GM12878 (cell line): Measurements from ENCODE around the gene PI4K2A. TPM values are rescaled to one million over a fixed set of nuclear protein-coding genes. Genes with fewer than 3 reads are reported as not detected.

ENCODE experiments used
- ATAC-seq: fragments of 200-7000 bp; cut with Tn5 transposase; 3 replicates; pipeline ENCODE4 v1.9.1; 2020; ENCODE audit warnings: mild to moderate bottlenecking, moderate library complexity
- BruUV-seq: library from RNA; stranded (reverse); fragments of 400-500 nt; replicated peaks from 2 replicates; lab custom pipeline; 2021; lab: Mats Ljungman, UMichigan
- CTCF ChIA-PET: fragments of 300-600 bp; sonication (Branson Sonifier 250); formaldehyde crosslinking; extraction: SDS; loops from one replicate; lab custom pipeline; 2021; ENCODE audit warnings: inconsistent platforms; lab: Yijun Ruan, JAX
- POLR2A ChIA-PET: fragments of 350-600 bp; formaldehyde crosslinking; extraction: SDS; loops from one replicate; lab custom pipeline; 2021; ENCODE audit warnings: inconsistent platforms; lab: Charles Lee
- RAD21 ChIA-PET: fragments of 300-600 bp; sonication (Branson Sonifier 250); formaldehyde crosslinking; loops from one replicate; lab custom pipeline; 2023; ENCODE audit warnings: antibody characterized with exemption; ENCODE audit not compliant: unreplicated experiment; lab: Charles Lee
- SMC1A ChIA-PET: fragments of 300-600 bp; sonication (Branson Sonifier 250); formaldehyde crosslinking; loops from one replicate; lab custom pipeline; 2023; ENCODE audit not compliant: unreplicated experiment, uncharacterized antibody; lab: Charles Lee
- DNase-seq: peaks from one replicate; pipeline ENCODE4 v3.0.0-alpha.2; 2011; ENCODE audit warnings: low read depth, low spot score
- FAIRE-seq: peaks from 3 replicates; lab custom pipeline; 2011; peaks lifted over from hg19 to GRCh38; lab: Jason Lieb, UNC
- H2AFZ ChIP-seq: 2 replicates; pipeline ENCODE4 v1.6.0; 2011; ENCODE audit warnings: low read depth, low read length, control low read depth; ENCODE audit not compliant: control insufficient read depth
- H3K27ac ChIP-seq: 2 replicates; pipeline ENCODE4 v1.5.1; 2011; ENCODE audit warnings: control low read depth; ENCODE audit not compliant: control insufficient read depth, insufficient read depth
- H3K27me3 ChIP-seq, 2 experiments: replicated peaks in 1 of 2; 2 replicates each; pipeline versions ENCODE4 v1.6.0 to v1.6.1; 2011; ENCODE audit warnings: low read length in 1 of 2; ENCODE audit not compliant: control insufficient read depth in 2 of 2, insufficient read depth in 2 of 2
- H3K36me3 ChIP-seq, 2 experiments: 2 replicates each; pipeline ENCODE4 v1.5.1; 2011; ENCODE audit warnings: low read length in 1 of 2; ENCODE audit not compliant: control insufficient read depth in 2 of 2, insufficient read depth in 2 of 2
- H3K4me1 ChIP-seq: 2 replicates; pipeline ENCODE4 v1.6.1; 2011; ENCODE audit warnings: mild to moderate bottlenecking, low read length, moderate library complexity, mixed read lengths; ENCODE audit not compliant: control insufficient read depth, insufficient read depth
- H3K4me2 ChIP-seq: 2 replicates; pipeline ENCODE4 v1.6.0; 2011; ENCODE audit warnings: control low read depth; ENCODE audit not compliant: control insufficient read depth, insufficient read depth
- H3K4me3 ChIP-seq: fragments of 200-600 bp; sonication (generic); 2 replicates; pipeline ENCODE4 v1.5.1; 2016
- H3K79me2 ChIP-seq: 2 replicates; pipeline ENCODE4 v1.6.0; 2011; ENCODE audit warnings: low read length; ENCODE audit not compliant: control insufficient read depth, insufficient read depth
- H3K9ac ChIP-seq: 2 replicates; pipeline ENCODE4 v1.8.0; 2011; ENCODE audit warnings: low read length, control low read depth, mixed read lengths; ENCODE audit not compliant: control insufficient read depth, insufficient read depth
- H3K9me3 ChIP-seq: replicated peaks from 3 replicates; pipeline ENCODE4 v1.5.1; 2011; ENCODE audit warnings: mild to moderate bottlenecking, low read length; ENCODE audit not compliant: control insufficient read depth, insufficient read depth
- H4K20me1 ChIP-seq: 2 replicates; pipeline ENCODE4 v1.6.0; 2011; ENCODE audit not compliant: control insufficient read depth, insufficient read depth
- CBFB ChIP-seq: IDR thresholded peaks from 2 replicates; pipeline ENCODE4 v1.6.1; 2016; ENCODE audit warnings: antibody characterized with exemption, low read depth
- E2F4 ChIP-seq: IDR thresholded peaks from 2 replicates; pipeline ENCODE4 v1.6.1; 2012; ENCODE audit warnings: low read depth, low read length, improper control_type of control experiment
- ELK1 ChIP-seq: IDR thresholded peaks from 2 replicates; pipeline ENCODE4 v1.6.1; 2012; ENCODE audit warnings: low read depth, low read length, improper control_type of control experiment
- EZH2 ChIP-seq: IDR thresholded peaks from 2 replicates; pipeline ENCODE4 v1.6.1; 2012; ENCODE audit warnings: low read depth, mild to moderate bottlenecking, control low read depth, inconsistent platforms, low read length, borderline replicate concordance; ENCODE audit not compliant: control insufficient read depth
- FOXK2 ChIP-seq: fragments of 450-650 bp; IDR thresholded peaks from 2 replicates; pipeline ENCODE4 v1.6.1; 2017; ENCODE audit warnings: mild to moderate bottlenecking, moderate library complexity
- HDAC6 ChIP-seq: fragments of 200-600 bp; sonication (generic); IDR thresholded peaks from one replicate; pipeline ENCODE4 v1.8.0; 2017; ENCODE audit warnings: antibody characterized with exemption; ENCODE audit not compliant: unreplicated experiment
- LARP7 ChIP-seq: fragments of 450-650 bp; IDR thresholded peaks from 2 replicates; pipeline ENCODE4 v1.6.1; 2017; ENCODE audit warnings: mild to moderate bottlenecking
- MEF2B ChIP-seq: fragments of 450-650 bp; IDR thresholded peaks from 2 replicates; pipeline ENCODE4 v1.6.1; 2018; ENCODE audit warnings: mild to moderate bottlenecking, moderate library complexity; ENCODE audit not compliant: partially characterized antibody, poor library complexity, severe bottlenecking
- NR2F1 ChIP-seq: fragments of 450-650 bp; conservative IDR thresholded peaks from 2 replicates; pipeline ENCODE4 v1.6.1; 2017; ENCODE audit warnings: mild to moderate bottlenecking
- PAX5 ChIP-seq: IDR thresholded peaks from 2 replicates; pipeline ENCODE4 v1.6.1; 2011; ENCODE audit warnings: low read depth, low read length, borderline replicate concordance
- POLR2AphosphoS5 ChIP-seq: IDR thresholded peaks from 2 replicates; pipeline ENCODE4 v1.6.1; 2011; ENCODE audit warnings: mild to moderate bottlenecking, low read length, inconsistent platforms
- RELB ChIP-seq: fragments of 450-650 bp; IDR thresholded peaks from 2 replicates; pipeline ENCODE4 v1.6.1; 2017; ENCODE audit warnings: low read depth, mild to moderate bottlenecking, moderate library complexity
- SMARCA5 ChIP-seq: fragments of 450-650 bp; IDR thresholded peaks from 2 replicates; pipeline ENCODE4 v1.6.1; 2017; ENCODE audit warnings: mild to moderate bottlenecking
- SP1 ChIP-seq: IDR thresholded peaks from one replicate; pipeline ENCODE4 v1.6.1; 2011; ENCODE audit warnings: low read depth, low read length
- TCF7 ChIP-seq: IDR thresholded peaks from 2 replicates; pipeline ENCODE4 v1.6.1; 2014; ENCODE audit warnings: antibody characterized with exemption, borderline replicate concordance
- WGBS: methylation state at CpG from one replicate; pipeline ENCODE4 v1.1.6; 2016; ENCODE audit warnings: low lambda C conversion rate; ENCODE audit not compliant: insufficient replicate concordance, insufficient coverage; ENCODE audit errors: missing lambda C conversion rate; 5-methylcytosine and 5-hydroxymethylcytosine counted together
- in situ Hi-C: fragments of 300-500 bp; cut with MboI; formaldehyde crosslinking; loops from 9 replicates; pipeline ENCODE4 v1.14.3; 2018; ENCODE audit warnings: mixed read lengths
- intact Hi-C: fragments of 100-400 bp; cut with micrococcal nuclease; formaldehyde crosslinking; loops from one replicate; pipeline ENCODE4 v1.14.2; 2022; ENCODE audit not compliant: unreplicated experiment
- polyA plus RNA-seq, 11 experiments: library from polyadenylated mRNA; depleted of rRNA in 4 of 11; unstranded in 6 of 11; stranded (reverse) in 5 of 11; fragments of >200 nt; fragmentation: Nextera tagmentation in 4 of 11; fragmentation: Illumina TruSeq in 1 of 11; extraction: Ambion mirVana in 4 of 11; extraction: Trizol in 1 of 11; gene quantifications; 1 replicate in 1 of 11; 2 replicates in 10 of 11; pipeline versions ENCODE4 v1.2.1 to v1.2.3, GENCODE V29; 2011 to 2016; ENCODE audit warnings: inconsistent platforms in 2 of 11, missing spikeins in 2 of 11, low read depth in 1 of 11
- total RNA-seq, 4 experiments: library from RNA; depleted of rRNA in 3 of 4; stranded (reverse); fragments of >200 nt in 3 of 4; fragmentation: Illumina TruSeq in 1 of 4; extraction: Trizol in 1 of 4; gene quantifications; 2 replicates each; pipeline versions ENCODE4 v1.2.1 to v1.2.3, GENCODE V29; 2013 to 2021
- TF ChIP-seq, protein P1 (sequence below): fragments of 150-350 bp; IDR thresholded peaks from 2 replicates; pipeline ENCODE4 v1.6.1; 2016; ENCODE audit warnings: low read depth, low read length

Gene PI4K2A
- total and polyA plus RNA-seq, 10 of the 15 experiments (the other 5 are each of a cell fraction or from before 2014, with no cell fraction given), result 1.5 to 14.5 (median 10.0) TPM

- FAIRE-seq, result no peak
- intact Hi-C loops, result no loop called here
- TF ChIP-seq, protein P1, sequence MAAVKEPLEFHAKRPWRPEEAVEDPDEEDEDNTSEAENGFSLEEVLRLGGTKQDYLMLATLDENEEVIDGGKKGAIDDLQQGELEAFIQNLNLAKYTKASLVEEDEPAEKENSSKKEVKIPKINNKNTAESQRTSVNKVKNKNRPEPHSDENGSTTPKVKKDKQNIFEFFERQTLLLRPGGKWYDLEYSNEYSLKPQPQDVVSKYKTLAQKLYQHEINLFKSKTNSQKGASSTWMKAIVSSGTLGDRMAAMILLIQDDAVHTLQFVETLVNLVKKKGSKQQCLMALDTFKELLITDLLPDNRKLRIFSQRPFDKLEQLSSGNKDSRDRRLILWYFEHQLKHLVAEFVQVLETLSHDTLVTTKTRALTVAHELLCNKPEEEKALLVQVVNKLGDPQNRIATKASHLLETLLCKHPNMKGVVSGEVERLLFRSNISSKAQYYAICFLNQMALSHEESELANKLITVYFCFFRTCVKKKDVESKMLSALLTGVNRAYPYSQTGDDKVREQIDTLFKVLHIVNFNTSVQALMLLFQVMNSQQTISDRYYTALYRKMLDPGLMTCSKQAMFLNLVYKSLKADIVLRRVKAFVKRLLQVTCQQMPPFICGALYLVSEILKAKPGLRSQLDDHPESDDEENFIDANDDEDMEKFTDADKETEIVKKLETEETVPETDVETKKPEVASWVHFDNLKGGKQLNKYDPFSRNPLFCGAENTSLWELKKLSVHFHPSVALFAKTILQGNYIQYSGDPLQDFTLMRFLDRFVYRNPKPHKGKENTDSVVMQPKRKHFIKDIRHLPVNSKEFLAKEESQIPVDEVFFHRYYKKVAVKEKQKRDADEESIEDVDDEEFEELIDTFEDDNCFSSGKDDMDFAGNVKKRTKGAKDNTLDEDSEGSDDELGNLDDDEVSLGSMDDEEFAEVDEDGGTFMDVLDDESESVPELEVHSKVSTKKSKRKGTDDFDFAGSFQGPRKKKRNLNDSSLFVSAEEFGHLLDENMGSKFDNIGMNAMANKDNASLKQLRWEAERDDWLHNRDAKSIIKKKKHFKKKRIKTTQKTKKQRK, result no peak
- no peak for TF ChIP-seq CBFB
- TF ChIP-seq RELB, result no peak
- no peak for TF ChIP-seq FOXK2
- no peak for TF ChIP-seq NR2F1
- no peak for TF ChIP-seq SMARCA5
- no peak for TF ChIP-seq E2F4
- TF ChIP-seq HDAC6, result no peak
- TF ChIP-seq SP1, result no peak
- TF ChIP-seq PAX5, result no peak
- no peak for TF ChIP-seq ELK1
- no peak for TF ChIP-seq MEF2B
- no peak for TF ChIP-seq POLR2AphosphoS5
- no peak for TF ChIP-seq TCF7
- no peak for TF ChIP-seq EZH2
- TF ChIP-seq LARP7, result no peak
Observed at GRCh38 chr10:97684866-97685394, 44.5 kb downstream of the PI4K2A start.

More at GRCh38 chr10:97684866-97685394, 44.5 kb downstream of the PI4K2A start:
- WGBS, result 75% methylated on average over 5 of the region's 5 CpGs
- in situ Hi-C loops, result no loop called here
- H3K9me3 ChIP-seq, result no peaks in the 10 kb centered on the region
- H3K27ac ChIP-seq, result no peak overlapping the region
- no peak overlapping the region for H3K9ac ChIP-seq
- no peak for ATAC-seq
- H4K20me1 ChIP-seq, result no peaks in the 10 kb centered on the region
- H3K4me1 ChIP-seq, result peaks cover 18% of the 10 kb centered on the region
- RAD21 ChIA-PET, result no interaction called here
- SMC1A ChIA-PET, result interaction anchor here (4.3 to 5.9 kb wide), 2 partner anchors 19 to 51 kb away, joined by 21 to 38 read pairs; partner anchors contain the start of gene ZFYVE27
- H3K4me3 ChIP-seq, result no peak overlapping the region
- H3K4me2 ChIP-seq, result peak overlapping the region; percentile 2; the same call in 1 of the 2 replicates
- no TSS peak for BruUV-seq
- CTCF ChIA-PET, result interaction anchor here (0.6 to 11.3 kb wide), 7 partner anchors 9 to 60 kb away, joined by 3 to 124 read pairs (median 16); partner anchors contain the start of gene ZFYVE27
- no peaks in the 10 kb centered on the region; a peak in 1 of 4 replicates for H3K27me3 ChIP-seq
- H2AFZ ChIP-seq, result no peak overlapping the region
- no peaks in the 10 kb centered on the region for H3K79me2 ChIP-seq
- no peaks in the 10 kb centered on the region for H3K36me3 ChIP-seq
- no peak for DNase-seq
- POLR2A ChIA-PET, result no interaction called here
